Activated naive CD4-positive, alpha-beta T cell treated with anti-CD3 and anti-CD28 coated beads for 36 hours (primary cell): ENCODE measurements around the gene MBD5. TPM values are rescaled to one million over a fixed set of nuclear protein-coding genes. Genes with fewer than 3 reads are reported as not detected.
"Not testable (repeated sequence)": the region's sequence is repeated elsewhere in the genome, so short reads cannot be mapped to it uniquely, and the experiment has no call there.

Source experiments
- CTCF ChIA-PET: fragments of 350-600 bp; sonication (Branson Sonifier 250); formaldehyde crosslinking; loops from one replicate; lab custom pipeline; 2021; ENCODE audit warnings: antibody characterized with exemption; lab: Charles Lee
- DNase-seq: peaks from one replicate; pipeline ENCODE4 v3.0.0-alpha.2; 2020
- H3K27ac Mint-ChIP-seq: one replicate; pipeline ENCODE4 v1.8.0; 2021; ENCODE audit warnings: mild to moderate bottlenecking, mixed read lengths
- H3K27me3 Mint-ChIP-seq: one replicate; pipeline ENCODE4 v1.8.0; 2021; ENCODE audit warnings: low read depth, mixed read lengths
- H3K36me3 Mint-ChIP-seq: one replicate; pipeline ENCODE4 v1.8.0; 2021; ENCODE audit warnings: low read depth, mixed read lengths
- H3K4me1 Mint-ChIP-seq: one replicate; pipeline ENCODE4 v1.8.0; 2021; ENCODE audit warnings: low read depth, mixed read lengths
- H3K4me3 Mint-ChIP-seq: one replicate; pipeline ENCODE4 v1.8.0; 2021; ENCODE audit warnings: mild to moderate bottlenecking, moderate library complexity, mixed read lengths
- H3K9me3 Mint-ChIP-seq: one replicate; pipeline ENCODE4 v1.8.0; 2021; ENCODE audit warnings: mixed read lengths
- intact Hi-C: fragments of 100-400 bp; cut with micrococcal nuclease; formaldehyde crosslinking; loops from one replicate; pipeline ENCODE4 v1.15.1; 2023
- total RNA-seq, 2 experiments: library from RNA; stranded (reverse); gene quantifications; one replicate each; pipeline ENCODE4 v1.2.3, GENCODE V29; 2021

The MBD5 gene
- total RNA-seq, 2 experiments from 2014 or later, result 19.6 to 20.2 TPM

DNA sequence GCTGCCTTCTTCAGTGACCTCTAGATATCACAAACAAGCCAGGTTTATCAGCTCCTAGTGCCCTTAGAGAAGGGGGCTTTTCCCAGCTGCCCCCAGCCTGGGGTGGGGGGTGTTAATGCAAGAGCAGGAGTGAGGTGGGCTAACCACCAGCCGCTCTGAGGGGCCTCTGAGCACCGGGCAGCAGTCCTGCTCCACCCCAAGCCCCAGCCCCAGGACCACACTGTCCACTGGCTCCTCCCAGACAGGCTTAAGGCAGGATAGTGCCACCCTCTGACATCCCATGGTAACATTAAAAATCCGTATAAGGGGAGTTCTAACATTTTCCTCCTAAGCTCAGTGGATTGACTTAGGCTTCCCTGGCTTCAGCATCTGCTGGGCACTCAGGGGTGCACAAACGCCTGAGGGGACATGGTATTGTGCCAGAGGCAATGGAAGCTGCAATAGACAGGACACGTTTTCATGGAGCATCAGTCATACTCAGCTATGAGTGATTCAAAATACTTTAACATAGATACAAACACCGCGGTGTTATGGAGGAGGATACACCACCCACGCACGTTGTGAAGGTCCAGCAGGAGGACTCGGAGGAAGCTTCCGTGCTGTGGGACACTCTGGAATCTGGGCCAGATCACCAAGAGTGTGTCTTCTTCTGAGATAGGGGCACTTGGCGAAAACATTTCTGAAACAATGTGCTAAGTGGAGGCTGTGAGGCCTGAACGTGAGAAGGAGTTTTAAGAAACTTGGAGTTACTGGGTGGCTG lies 511.0 kb downstream of the MBD5 start:
- H3K27ac Mint-ChIP-seq, result no peak overlapping the region
- CTCF ChIA-PET, result no interaction called here
- no peaks in the 10 kb centered on the region for H3K27me3 Mint-ChIP-seq
- no peak overlapping the region for H3K4me3 Mint-ChIP-seq
- H3K36me3 Mint-ChIP-seq, result no peaks in the 10 kb centered on the region
- H3K9me3 Mint-ChIP-seq, result no peaks in the 10 kb centered on the region
- intact Hi-C loops, result no loop called here
- DNase-seq, result no peak
- H3K4me1 Mint-ChIP-seq, result peaks cover 52% of the 10 kb centered on the region

DNA sequence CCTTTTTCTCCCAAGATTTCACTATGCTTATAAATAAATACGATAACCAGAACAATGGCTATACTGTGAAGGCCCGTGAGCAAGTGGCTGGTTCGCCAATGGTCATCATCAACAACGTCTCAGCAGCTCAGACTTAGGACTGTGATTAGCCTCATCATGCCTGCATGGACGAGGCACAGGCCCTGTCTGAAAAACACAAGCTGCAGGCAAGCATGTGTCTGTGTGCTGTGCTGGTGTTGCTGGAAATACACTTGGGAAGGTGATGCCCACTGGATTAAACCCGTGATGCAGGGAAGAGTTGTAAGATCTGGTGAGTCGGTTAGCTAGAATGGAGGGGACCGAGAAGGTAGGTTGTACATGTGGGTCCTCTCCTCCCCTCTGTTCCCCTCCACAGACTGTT lies 512.1 kb downstream of the MBD5 start:
- CTCF ChIA-PET, result interaction anchor here (0.6 to 0.8 kb wide), 2 partner anchors 24 to 107 kb away, joined by 4 read pairs; no protein-coding TSS in a partner anchor
- H3K27ac Mint-ChIP-seq, result no peak overlapping the region

DNA sequence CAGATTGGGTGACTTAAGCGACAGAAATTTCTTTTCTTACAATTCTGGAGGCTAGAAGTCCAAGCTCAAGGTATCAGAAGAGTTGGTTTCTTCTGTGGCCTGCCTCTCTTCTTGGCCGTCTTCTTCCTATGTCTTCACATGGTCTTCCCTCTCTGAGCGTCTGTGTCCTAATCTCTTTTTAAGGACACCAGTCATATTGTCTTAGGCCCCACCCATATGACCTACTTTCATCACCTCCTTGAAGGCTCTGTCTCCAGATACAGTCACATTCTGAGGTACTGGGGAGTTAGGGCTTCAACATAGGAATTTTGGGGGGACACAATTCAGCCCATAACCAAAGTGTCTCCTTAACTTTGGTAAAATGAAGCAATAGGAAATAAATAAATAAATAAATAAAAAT lies 512.8 kb downstream of the MBD5 start:
- no peaks in the 10 kb centered on the region for H3K27me3 Mint-ChIP-seq
- H3K9me3 Mint-ChIP-seq, result no peaks in the 10 kb centered on the region
- no peak overlapping the region for H3K27ac Mint-ChIP-seq
- CTCF ChIA-PET, result interaction anchor here (0.8 kb wide), 1 partner anchor 24 kb away, joined by 4 read pairs; no protein-coding TSS in a partner anchor
- intact Hi-C loops, result no loop called here
- H3K4me3 Mint-ChIP-seq, result no peak overlapping the region
- peaks cover 44% of the 10 kb centered on the region for H3K4me1 Mint-ChIP-seq
- no peaks in the 10 kb centered on the region for H3K36me3 Mint-ChIP-seq
- no peak for DNase-seq

More for the DNA sequence above, 512.1 kb downstream of the MBD5 start:
- intact Hi-C loops, result no loop called here
- Mint-ChIP-seq H3K27me3 (no peaks in the 10 kb centered on the region), H3K36me3 (no peaks in the 10 kb centered on the region), H3K4me3 (no peak overlapping the region), H3K9me3 (no peaks in the 10 kb centered on the region), H3K4me1 (peaks cover 45% of the 10 kb centered on the region)
- no peak for DNase-seq

DNA sequence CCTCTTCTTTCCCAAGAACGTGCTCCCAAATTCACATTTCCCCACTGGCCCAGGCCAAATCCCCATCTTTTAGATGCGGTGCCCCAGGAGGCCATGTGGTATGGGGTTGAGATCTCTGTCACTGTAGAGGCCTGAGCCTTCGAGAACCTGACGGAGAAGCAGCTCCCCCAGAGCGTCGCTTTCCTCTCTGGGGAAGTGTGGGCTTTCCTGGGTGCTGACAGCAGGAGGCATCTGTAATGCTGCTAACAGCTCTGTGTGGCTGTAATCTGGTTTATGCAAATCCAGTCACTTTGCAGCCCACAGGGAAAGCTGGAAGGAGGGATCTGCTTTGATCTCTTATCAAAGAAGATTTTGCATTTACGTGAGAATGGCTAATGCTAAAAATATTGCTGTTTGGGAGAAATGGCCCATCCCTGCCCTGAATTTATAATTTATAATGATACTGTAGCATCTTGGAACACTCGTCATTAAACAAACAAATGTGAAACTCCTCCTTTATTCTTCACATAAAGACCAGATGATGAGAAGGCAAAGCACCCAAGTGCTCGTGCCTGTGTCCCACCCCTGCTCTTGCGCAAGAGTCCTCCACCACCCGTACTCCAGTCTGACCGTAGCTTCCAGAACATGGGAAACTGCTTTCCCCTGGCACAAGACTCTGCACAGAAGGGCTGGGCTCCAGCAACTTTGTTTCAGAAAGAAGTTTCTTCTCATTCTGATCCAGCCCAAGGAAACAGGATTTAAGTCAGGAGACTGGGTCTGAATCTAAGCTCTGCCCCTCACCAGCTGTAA lies 513.7 kb downstream of the MBD5 start:
- H3K27ac Mint-ChIP-seq, result no peak overlapping the region
- no peaks in the 10 kb centered on the region for H3K27me3 Mint-ChIP-seq
- H3K4me3 Mint-ChIP-seq, result no peak overlapping the region
- no peaks in the 10 kb centered on the region for H3K36me3 Mint-ChIP-seq
- CTCF ChIA-PET, result interaction anchor here (1.1 kb wide), 1 partner anchor 26 kb away, joined by 4 read pairs; no protein-coding TSS in a partner anchor
- peaks cover 42% of the 10 kb centered on the region for H3K4me1 Mint-ChIP-seq
- intact Hi-C loops, result no loop called here
- DNase-seq, result no peak
- H3K9me3 Mint-ChIP-seq, result no peaks in the 10 kb centered on the region

DNA sequence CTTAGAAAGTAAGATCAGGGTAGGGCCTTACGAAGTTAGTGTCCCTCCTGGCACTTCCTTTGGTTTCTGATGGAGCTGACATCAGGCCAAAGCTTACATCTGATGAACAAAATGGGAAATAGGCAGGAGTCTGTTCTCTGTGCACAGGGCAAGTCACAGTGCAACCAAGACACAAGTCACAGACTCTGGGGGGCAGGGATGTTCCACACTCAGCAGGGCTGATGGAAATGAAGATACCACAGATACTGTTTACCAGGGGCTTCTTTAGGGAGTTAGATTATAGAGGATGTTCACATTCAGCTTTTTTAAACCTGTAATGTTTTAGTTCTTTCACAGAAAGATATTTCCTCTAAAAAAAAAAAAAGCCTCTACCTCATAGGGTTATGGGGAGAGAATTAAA lies 517.5 kb downstream of the MBD5 start:
- no peaks in the 10 kb centered on the region for H3K27me3 Mint-ChIP-seq
- H3K4me3 Mint-ChIP-seq, result no peak overlapping the region
- H3K9me3 Mint-ChIP-seq, result no peaks in the 10 kb centered on the region
- no peaks in the 10 kb centered on the region for H3K36me3 Mint-ChIP-seq
- CTCF ChIA-PET, result interaction anchor here (1.3 to 1.8 kb wide), 3 partner anchors 10 to 29 kb away, joined by 5 to 9 read pairs (median 7); no protein-coding TSS in a partner anchor
- intact Hi-C loops, result no loop called here
- peak overlapping the region; percentile 14 for H3K27ac Mint-ChIP-seq
- DNase-seq, result peak; percentile 58
- H3K4me1 Mint-ChIP-seq, result peaks cover 47% of the 10 kb centered on the region

DNA sequence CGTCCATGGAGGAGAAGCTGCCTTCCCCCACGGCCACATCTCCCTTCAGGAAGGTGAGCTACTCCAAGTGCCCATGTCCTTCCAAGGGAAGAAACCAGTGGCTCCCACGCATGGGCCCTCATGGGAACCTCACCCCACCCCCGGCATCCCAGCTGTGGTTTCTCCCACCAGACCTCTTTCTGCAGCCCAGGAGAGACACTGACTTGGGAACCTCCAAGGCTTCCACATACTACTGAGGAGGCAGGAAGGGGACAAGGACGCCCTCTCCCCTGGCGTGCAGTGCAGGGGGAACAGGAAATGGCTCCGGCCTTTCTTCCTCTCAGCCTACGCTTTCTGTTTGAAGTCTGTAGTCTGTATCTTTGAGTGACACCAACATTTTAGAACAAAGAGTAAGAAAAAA lies 519.1 kb downstream of the MBD5 start:
- CTCF ChIA-PET, result interaction anchor here (0.7 to 3.1 kb wide), 4 partner anchors 11 to 549 kb away, joined by 3 to 10 read pairs (median 5); no protein-coding TSS in a partner anchor
- DNase-seq, result peak; percentile 66

DNA sequence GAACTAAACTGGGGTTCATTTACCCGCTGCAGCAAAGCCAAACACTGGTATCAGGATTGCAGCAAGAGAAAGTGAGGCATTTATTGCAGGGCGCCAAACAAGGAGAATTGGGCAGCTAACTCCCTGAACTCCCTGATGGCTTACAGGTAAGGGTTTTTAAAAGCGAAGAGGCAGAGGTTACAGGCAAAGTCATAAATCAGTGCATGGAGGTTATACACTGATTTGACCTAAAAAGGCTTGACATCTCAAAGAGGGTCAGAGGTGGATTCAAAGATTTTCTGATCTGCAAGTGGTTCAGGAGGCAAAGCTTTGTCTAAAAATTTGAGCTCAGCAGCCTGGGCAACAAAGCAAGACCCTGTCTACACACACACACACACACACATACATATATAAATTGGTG lies 520.9 kb downstream of the MBD5 start:
- DNase-seq, result no peak
- no peak overlapping the region for H3K27ac Mint-ChIP-seq
- H3K27me3 Mint-ChIP-seq, result no peaks in the 10 kb centered on the region
- no peaks in the 10 kb centered on the region for H3K9me3 Mint-ChIP-seq
- CTCF ChIA-PET, result interaction anchor here (0.6 to 3.1 kb wide), 3 partner anchors 22 to 470 kb away, joined by 3 to 10 read pairs (median 3); no protein-coding TSS in a partner anchor
- intact Hi-C loops, result no loop called here
- no peak overlapping the region for H3K4me3 Mint-ChIP-seq
- H3K36me3 Mint-ChIP-seq, result no peaks in the 10 kb centered on the region
- H3K4me1 Mint-ChIP-seq, result peaks cover 64% of the 10 kb centered on the region

More for the DNA sequence above, 519.1 kb downstream of the MBD5 start:
- peak overlapping the region; percentile 2 for H3K4me3 Mint-ChIP-seq
- H3K36me3 Mint-ChIP-seq, result no peaks in the 10 kb centered on the region
- intact Hi-C loops, result no loop called here
- peak overlapping the region; percentile 79 for H3K27ac Mint-ChIP-seq
- peaks cover 46% of the 10 kb centered on the region for H3K4me1 Mint-ChIP-seq
- H3K9me3 Mint-ChIP-seq, result no peaks in the 10 kb centered on the region
- H3K27me3 Mint-ChIP-seq, result no peaks in the 10 kb centered on the region

DNA sequence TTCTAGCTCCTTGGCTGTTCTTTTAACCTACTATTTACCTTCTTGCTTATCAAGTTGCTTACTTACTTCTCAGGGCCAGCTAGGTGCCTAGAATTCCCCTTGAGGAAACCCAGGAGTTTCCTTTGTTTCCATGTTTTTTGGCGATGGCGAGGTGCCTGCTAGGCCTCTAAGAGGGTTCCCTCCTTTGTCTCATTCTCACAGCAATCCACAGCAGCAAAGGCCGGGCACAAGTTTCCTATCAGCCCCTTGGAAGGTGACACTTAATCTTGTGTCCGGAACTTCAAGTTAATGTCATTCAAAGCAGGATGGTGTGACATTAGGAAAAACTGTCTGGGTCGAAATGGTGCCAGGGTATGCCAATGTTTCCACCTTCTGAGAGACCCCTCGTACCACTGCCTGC lies 521.7 kb downstream of the MBD5 start:
- intact Hi-C loops, result no loop called here
- H3K4me1 Mint-ChIP-seq, result peaks cover 68% of the 10 kb centered on the region

DNA sequence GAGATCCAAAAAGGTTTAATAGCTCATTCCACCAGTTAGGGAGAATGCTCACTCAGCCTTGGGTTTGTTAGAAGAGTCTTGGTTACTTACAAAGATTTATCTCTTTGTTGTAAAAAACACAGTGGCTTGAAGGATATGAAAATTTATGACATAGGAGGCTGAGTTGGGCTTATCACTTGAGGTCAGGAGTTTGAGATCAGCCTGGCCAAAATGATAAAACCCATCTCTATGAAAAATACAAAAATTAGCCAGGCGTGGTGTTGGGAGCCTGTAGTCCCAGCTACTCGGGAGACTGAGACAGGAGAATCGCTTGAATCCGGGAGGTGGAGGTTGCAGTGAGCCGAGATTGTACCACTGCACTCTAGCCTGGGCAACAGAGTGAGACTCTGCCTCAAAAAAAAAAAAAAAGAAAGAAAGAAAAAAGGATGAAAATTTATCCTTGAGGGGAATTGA lies 522.2 kb downstream of the MBD5 start:
- H3K27ac Mint-ChIP-seq, CTCF ChIA-PET, H3K27me3 Mint-ChIP-seq, H3K4me3 Mint-ChIP-seq, H3K9me3 Mint-ChIP-seq, H3K36me3 Mint-ChIP-seq, intact Hi-C loops, DNase-seq: not testable (repeated sequence)
- H3K4me1 Mint-ChIP-seq, result peaks cover 64% of the 10 kb centered on the region

More for the DNA sequence above, 521.7 kb downstream of the MBD5 start:
- Mint-ChIP-seq H3K27ac (no peak overlapping the region), H3K36me3 (no peaks in the 10 kb centered on the region), H3K4me3 (no peak overlapping the region), H3K27me3 (no peaks in the 10 kb centered on the region), H3K9me3 (no peaks in the 10 kb centered on the region)
- CTCF ChIA-PET, result interaction anchor here (1.0 to 3.1 kb wide), 2 partner anchors 23 to 34 kb away, joined by 3 to 10 read pairs; no protein-coding TSS in a partner anchor
- no peak for DNase-seq

DNA sequence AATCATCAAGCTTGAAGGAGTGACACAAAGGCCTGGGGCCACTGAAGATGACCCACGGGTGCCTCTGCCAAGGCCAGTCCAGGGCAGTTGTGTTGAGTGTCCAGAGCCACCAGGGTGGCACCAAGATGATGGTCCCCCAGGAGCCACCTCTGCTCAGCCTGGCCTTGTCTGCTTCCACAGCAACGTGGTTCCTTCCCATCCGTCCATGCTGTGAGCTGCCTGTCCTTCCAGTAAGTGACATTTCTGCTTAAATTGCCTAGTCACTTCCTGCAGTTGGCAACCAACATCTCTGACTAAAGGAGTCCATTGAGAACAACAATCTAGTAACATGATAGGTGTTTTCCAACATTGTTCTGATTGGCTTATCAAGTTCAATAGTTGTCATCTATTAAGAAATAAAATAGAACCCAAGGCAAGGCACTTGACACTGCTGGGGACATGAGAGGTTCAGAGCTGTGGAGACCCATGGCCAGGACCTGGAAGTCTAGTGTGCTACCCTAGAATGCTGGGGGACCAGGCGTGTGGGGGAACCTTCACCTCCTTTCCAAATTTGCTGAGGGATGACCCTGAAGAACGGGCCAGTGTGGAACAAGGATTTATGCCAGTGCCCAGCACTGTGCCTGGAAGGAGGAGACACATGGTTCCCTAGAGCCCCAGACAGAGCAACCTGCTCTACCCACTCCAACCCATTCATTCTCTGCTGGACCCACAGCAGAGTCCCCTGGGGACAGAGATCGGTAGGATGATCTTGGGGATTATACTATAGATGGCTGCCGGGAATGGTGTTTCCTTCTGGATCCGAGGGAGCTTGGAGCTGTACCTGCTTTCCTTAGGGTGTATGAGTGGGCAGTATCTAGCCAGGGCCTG lies 524.7 kb downstream of the MBD5 start:
- CTCF ChIA-PET, result interaction anchor here (1.2 kb wide), 1 partner anchor 8 kb away, joined by 3 read pairs; no protein-coding TSS in a partner anchor
- H3K36me3 Mint-ChIP-seq, result no peaks in the 10 kb centered on the region
- peak; percentile 72 for DNase-seq
- H3K9me3 Mint-ChIP-seq, result no peaks in the 10 kb centered on the region
- H3K4me3 Mint-ChIP-seq, result no peak overlapping the region
- peak overlapping the region; percentile 88 for H3K27ac Mint-ChIP-seq
- intact Hi-C loops, result loop anchor here (1.0 kb wide), 4 partner anchors 17 to 98 kb away; no protein-coding TSS in a partner anchor
- no peaks in the 10 kb centered on the region for H3K27me3 Mint-ChIP-seq
- H3K4me1 Mint-ChIP-seq, result peaks cover 43% of the 10 kb centered on the region

DNA sequence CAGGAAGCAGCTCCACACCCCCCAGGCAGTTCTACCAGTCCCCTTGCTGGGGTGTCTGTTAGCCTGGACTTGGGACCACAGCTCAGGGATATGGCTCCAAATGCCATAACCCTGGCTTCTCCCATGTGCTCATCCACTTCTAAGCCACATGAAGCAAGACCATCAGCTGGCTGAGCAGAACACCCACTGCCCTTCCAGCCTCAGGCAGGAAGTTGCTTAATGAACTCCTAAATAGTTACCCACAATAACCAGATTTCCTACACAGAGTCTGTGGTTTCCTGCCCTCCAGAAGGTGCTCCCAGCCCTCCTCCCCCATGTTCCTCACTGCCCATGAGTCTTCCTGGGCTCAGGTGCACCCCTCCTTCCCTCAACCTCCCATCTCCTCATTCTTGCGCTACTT lies 525.4 kb downstream of the MBD5 start:
- peak overlapping the region; percentile 88 for H3K27ac Mint-ChIP-seq
- intact Hi-C loops, result no loop called here
- DNase-seq, result no peak
- H3K9me3 Mint-ChIP-seq, result no peaks in the 10 kb centered on the region
- peaks cover 36% of the 10 kb centered on the region for H3K4me1 Mint-ChIP-seq
- CTCF ChIA-PET, result interaction anchor here (1.2 kb wide), 1 partner anchor 8 kb away, joined by 3 read pairs; no protein-coding TSS in a partner anchor
- H3K27me3 Mint-ChIP-seq, result no peaks in the 10 kb centered on the region
- no peaks in the 10 kb centered on the region for H3K36me3 Mint-ChIP-seq
- H3K4me3 Mint-ChIP-seq, result no peak overlapping the region
